CD14-positive monocyte (primary cell): Measurements from ENCODE around the gene GPX7. TPM values are rescaled to one million over a fixed set of nuclear protein-coding genes. Genes with fewer than 3 reads are reported as not detected.

ENCODE experiments used
- DNase-seq, 3 donors: peaks; one replicate each; pipeline ENCODE4 v3.0.0-alpha.2; 2011 to 2022
- H2AFZ ChIP-seq: 2 replicates; pipeline ENCODE4 v1.6.0; 2012; ENCODE audit warnings: mild to moderate bottlenecking, low read depth, low read length, inconsistent platforms; ENCODE audit not compliant: insufficient read depth, poor library complexity, severe bottlenecking
- H3K27ac ChIP-seq, 2 donors: 1 replicate in 1 of 2; 2 replicates in 1 of 2; pipeline ENCODE4 v1.5.1; 2012 to 2013; ENCODE audit warnings: low read length in 2 of 2, control low read depth in 1 of 2, inconsistent platforms in 1 of 2, low read depth in 1 of 2, mild to moderate bottlenecking in 1 of 2
- H3K27me3 ChIP-seq, 2 donors: one replicate each; pipeline versions ENCODE4 v1.6.0 to v1.6.1; 2011 to 2013; ENCODE audit warnings: low read length in 2 of 2; ENCODE audit not compliant: control insufficient read depth in 2 of 2, insufficient read depth in 2 of 2
- H3K36me3 ChIP-seq, 2 donors: replicated peaks in 1 of 2; 1 replicate in 1 of 2; 2 replicates in 1 of 2; pipeline versions ENCODE4 v1.5.1 to v1.6.1; 2012 to 2013; ENCODE audit warnings: low read length in 2 of 2, control low read depth in 1 of 2, inconsistent platforms in 1 of 2, mild to moderate bottlenecking in 1 of 2; ENCODE audit not compliant: insufficient read depth in 2 of 2, control insufficient read depth in 1 of 2
- H3K4me1 ChIP-seq, 2 donors: 1 replicate in 1 of 2; 2 replicates in 1 of 2; pipeline versions ENCODE4 v1.5.1 to v1.6.1; 2012 to 2013; ENCODE audit warnings: low read length in 2 of 2, control low read depth in 1 of 2, inconsistent platforms in 1 of 2, mild to moderate bottlenecking in 1 of 2, moderate library complexity in 1 of 2; ENCODE audit not compliant: insufficient read depth in 2 of 2, control insufficient read depth in 1 of 2
- H3K4me2 ChIP-seq: replicated peaks from 2 replicates; pipeline ENCODE3; 2012; ENCODE audit warnings: low read length, moderate library complexity, mild to moderate bottlenecking; ENCODE audit not compliant: poor library complexity, severe bottlenecking; ENCODE audit errors: extremely low read depth
- H3K4me3 ChIP-seq, 3 experiments: fragments of 200-600 bp in 1 of 3; sonication (generic) in 1 of 3; replicated peaks in 1 of 3; 1 replicate in 2 of 3; 2 replicates in 1 of 3; pipeline ENCODE4 v1.5.1; 2011 to 2013; ENCODE audit warnings: low read length in 3 of 3, mild to moderate bottlenecking in 3 of 3, control low read depth in 2 of 3, low read depth in 2 of 3, inconsistent platforms in 1 of 3, moderate library complexity in 1 of 3
- H3K79me2 ChIP-seq: 2 replicates; pipeline ENCODE4 v1.6.0; 2012; ENCODE audit warnings: mild to moderate bottlenecking, control low read depth, inconsistent platforms, low read length, moderate library complexity; ENCODE audit not compliant: insufficient read depth
- H3K9ac ChIP-seq: 2 replicates; pipeline ENCODE4 v1.6.0; 2017; ENCODE audit warnings: low read length, mild to moderate bottlenecking; ENCODE audit not compliant: insufficient read depth, poor library complexity, severe bottlenecking
- H3K9me3 ChIP-seq, 2 donors: replicated peaks in 1 of 2; 1 replicate in 1 of 2; 2 replicates in 1 of 2; pipeline versions ENCODE4 v1.5.1 to v1.6.1; 2012 to 2013; ENCODE audit warnings: low read length in 2 of 2, control low read depth in 1 of 2; ENCODE audit not compliant: control insufficient read depth in 1 of 2, insufficient read depth in 1 of 2
- H4K20me1 ChIP-seq: 2 replicates; pipeline ENCODE4 v1.6.0; 2012; ENCODE audit warnings: mild to moderate bottlenecking, low read length, control low read depth, moderate library complexity; ENCODE audit not compliant: insufficient read depth
- H3K27ac Mint-ChIP-seq, 7 donors: one replicate each; pipeline ENCODE4 v1.8.0; 2020; ENCODE audit warnings: mild to moderate bottlenecking in 7 of 7, mixed read lengths in 7 of 7, moderate library complexity in 6 of 7, inconsistent platforms in 2 of 7
- H3K27me3 Mint-ChIP-seq, 3 donors: one replicate each; pipeline ENCODE4 v1.8.0; 2021 to 2022; ENCODE audit warnings: low read depth in 3 of 3, mild to moderate bottlenecking in 3 of 3, mixed read lengths in 3 of 3, moderate library complexity in 3 of 3, inconsistent platforms in 1 of 3
- H3K36me3 Mint-ChIP-seq, 2 donors: one replicate each; pipeline ENCODE4 v1.8.0; 2020; ENCODE audit warnings: mixed read lengths in 2 of 2, inconsistent platforms in 1 of 2, mild to moderate bottlenecking in 1 of 2
- H3K4me1 Mint-ChIP-seq: one replicate; pipeline ENCODE4 v1.8.0; 2020; ENCODE audit warnings: mild to moderate bottlenecking, mixed read lengths
- H3K4me3 Mint-ChIP-seq, 2 donors: one replicate each; pipeline ENCODE4 v1.8.0; 2020; ENCODE audit warnings: mild to moderate bottlenecking in 2 of 2, mixed read lengths in 2 of 2, moderate library complexity in 1 of 2
- H3K9me3 Mint-ChIP-seq, 7 donors: one replicate each; pipeline ENCODE4 v1.8.0; 2020 to 2022; ENCODE audit warnings: mixed read lengths in 7 of 7, mild to moderate bottlenecking in 6 of 7, moderate library complexity in 6 of 7, inconsistent platforms in 2 of 7
- CTCF ChIP-seq: fragments of 200-600 bp; IDR thresholded peaks from one replicate; pipeline ENCODE4 v1.8.0; 2022; ENCODE audit warnings: antibody characterized with exemption, mild to moderate bottlenecking
- WGBS: methylation state at CpG from one replicate; pipeline ENCODE4 v1.1.5; 2013; ENCODE audit warnings: missing lambda C conversion rate; ENCODE audit not compliant: insufficient coverage; 5-methylcytosine and 5-hydroxymethylcytosine counted together
- intact Hi-C, 2 donors: fragments of 100-400 bp; cut with micrococcal nuclease; formaldehyde crosslinking; loops; one replicate each; pipeline versions ENCODE4 v1.15.0 to v1.15.1; 2023
- polyA plus RNA-seq, 3 donors: library from polyadenylated mRNA; depleted of rRNA in 1 of 3; unstranded in 2 of 3; stranded (reverse) in 1 of 3; fragments of 300-500 nt in 2 of 3; fragments of >200 nt in 1 of 3; fragmentation: Illumina TruSeq in 2 of 3; gene quantifications; 1 replicate in 2 of 3; 2 replicates in 1 of 3; pipeline ENCODE4 v1.2.3, GENCODE V29; 2012 to 2021

GPX7 gene
- polyA plus RNA-seq, 3 donors = 1.7 to 3.3 (median 2.9) TPM

- Mint-ChIP-seq H3K4me3 (no peak overlapping the region), H3K36me3 (no peaks in the 10 kb centered on the region), H3K9me3 (peaks cover 0 to 3% (median 0%) of the 10 kb centered on the region in 7 donors), H3K4me1 (peaks cover 9% of the 10 kb centered on the region), H3K27ac (no peak overlapping the region), H3K27me3 (no peaks in the 10 kb centered on the region)
- H3K4me1 ChIP-seq = no peaks in the 10 kb centered on the region
- no peak overlapping the region for H3K4me3 ChIP-seq
- no peak for DNase-seq
- no peak overlapping the region for H3K9ac ChIP-seq
- intact Hi-C loops = no loop called here
- no peaks in the 10 kb centered on the region for H3K79me2 ChIP-seq
- no peak overlapping the region for H3K4me2 ChIP-seq
- no peaks in the 10 kb centered on the region for H4K20me1 ChIP-seq
- H3K9me3 ChIP-seq = no peaks in the 10 kb centered on the region
- H3K36me3 ChIP-seq = no peaks in the 10 kb centered on the region
- H3K27me3 ChIP-seq = no peaks in the 10 kb centered on the region
- H2AFZ ChIP-seq = no peak overlapping the region
- no peak for TF ChIP-seq CTCF
- no peak overlapping the region for H3K27ac ChIP-seq
Measured at GRCh38 chr1:52654063-52654462, 51.9 kb downstream of the GPX7 start.

DNA sequence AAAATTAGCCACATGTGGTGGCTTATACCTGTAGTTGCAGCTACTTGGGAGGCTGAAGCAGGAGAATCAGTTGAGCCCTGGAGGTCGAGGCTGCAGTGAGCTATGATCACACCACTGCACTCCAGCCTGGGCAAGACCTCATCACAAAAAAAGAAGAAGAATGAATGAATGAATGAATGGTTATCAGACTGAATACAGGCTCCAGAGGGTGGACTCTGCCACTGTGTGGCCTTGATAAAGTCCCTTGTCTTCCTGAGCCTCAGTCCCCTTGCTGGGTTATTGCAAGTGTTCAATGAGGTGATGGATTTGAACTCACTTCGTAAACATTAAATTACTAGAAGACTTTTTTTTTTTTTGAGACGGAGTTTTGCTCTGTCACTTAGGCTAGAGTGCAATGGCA lies 55.5 kb downstream of the GPX7 start:
- no peaks in the 10 kb centered on the region for H3K36me3 ChIP-seq
- no peak for TF ChIP-seq CTCF
- Mint-ChIP-seq H3K27ac (no peak overlapping the region), H3K9me3 (peaks cover 0 to 3% (median 0%) of the 10 kb centered on the region in 7 donors), H3K36me3 (peaks cover 0 to 3% of the 10 kb centered on the region in 2 donors), H3K4me3 (no peak overlapping the region), H3K4me1 (peaks cover 11% of the 10 kb centered on the region), H3K27me3 (no peaks in the 10 kb centered on the region)
- no peak overlapping the region for H3K9ac ChIP-seq
- no peaks in the 10 kb centered on the region for H3K79me2 ChIP-seq
- H3K9me3 ChIP-seq = no peaks in the 10 kb centered on the region
- no peaks in the 10 kb centered on the region for H3K27me3 ChIP-seq
- H2AFZ ChIP-seq = no peak overlapping the region
- no peak for DNase-seq
- intact Hi-C loops = no loop called here
- no CpG with 5 or more reads among the region's 3 CpGs for WGBS
- no peak overlapping the region for H3K27ac ChIP-seq
- H4K20me1 ChIP-seq = no peaks in the 10 kb centered on the region
- H3K4me3 ChIP-seq = no peak overlapping the region
- H3K4me2 ChIP-seq = no peak overlapping the region
- H3K4me1 ChIP-seq = no peaks in the 10 kb centered on the region

Other genes with a start within 250 kb of the GPX7 start
- 10 to 100 TPM in 1 of 3 donors, 1 to 10 TPM in 2; 1.7 to 17.5 (median 2.4) TPM for gene CC2D1B, start 236.2 kb upstream of the GPX7 start, polyA plus RNA-seq
- gene ORC1, start 197.9 kb upstream of the GPX7 start, polyA plus RNA-seq = under 1 TPM in 2 of 3 donors, not detected in 1; 0.12 to 0.27 TPM
- 10 to 100 TPM; 19.7 to 30.9 (median 25.2) TPM for gene PRPF38A, start 197.8 kb upstream of the GPX7 start, polyA plus RNA-seq
- gene TUT4, start 49.3 kb upstream of the GPX7 start, polyA plus RNA-seq = 10 to 100 TPM in 1 of 3 donors, 1 to 10 TPM in 2; 4.3 to 24.2 (median 7.6) TPM
- gene SHISAL2A, start 30.8 kb downstream of the GPX7 start, polyA plus RNA-seq = under 1 TPM in 2 of 3 donors, not detected in 1; 0.03 to 0.28 TPM
- 1 to 10 TPM; 4.8 to 8.5 (median 6.2) TPM for gene COA7, start 96.0 kb downstream of the GPX7 start, polyA plus RNA-seq
- gene ZYG11B, start 124.1 kb downstream of the GPX7 start, polyA plus RNA-seq = 10 to 100 TPM in 2 of 3 donors, 1 to 10 TPM in 1; 7.3 to 17.5 (median 15.8) TPM
- gene ZYG11A, start 240.4 kb downstream of the GPX7 start, polyA plus RNA-seq = not detected